ENCODE results near the gene IGFBP5.

DNA sequence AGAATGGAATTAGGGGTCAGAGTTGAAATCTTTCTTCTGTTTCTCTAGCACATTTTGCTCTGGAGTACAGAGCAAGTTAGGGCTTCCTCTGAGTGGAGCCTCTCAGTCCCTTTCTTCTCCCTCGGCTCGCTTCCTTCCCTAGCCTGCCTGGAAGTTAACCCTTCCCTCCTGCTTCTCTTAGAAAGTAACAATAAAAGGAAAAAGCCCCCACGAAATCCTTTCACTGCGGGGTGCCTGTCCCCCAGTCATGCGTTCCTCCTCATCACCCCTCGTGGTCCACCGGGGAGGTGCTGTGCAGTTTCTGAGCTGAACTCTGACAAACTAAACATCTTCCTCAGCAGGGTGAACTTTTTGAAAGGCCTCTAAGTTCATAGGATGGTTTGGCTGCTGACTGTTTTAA lies 60.2 kb downstream of the IGFBP5 start:
- TF ChIP-seq RARB (CRISPR knock-in tag; IDR thresholded peaks at IDR 0.05) (no peak), ARNTL (CRISPR knock-in tag; IDR thresholded peaks at IDR 0.05; ENCODE audit: borderline replicate concordance, low read depth) (no peak), ZNF8 (CRISPR knock-in tag; IDR thresholded peaks at IDR 0.05) (no peak)
- TF ChIP-seq, protein P1, sequence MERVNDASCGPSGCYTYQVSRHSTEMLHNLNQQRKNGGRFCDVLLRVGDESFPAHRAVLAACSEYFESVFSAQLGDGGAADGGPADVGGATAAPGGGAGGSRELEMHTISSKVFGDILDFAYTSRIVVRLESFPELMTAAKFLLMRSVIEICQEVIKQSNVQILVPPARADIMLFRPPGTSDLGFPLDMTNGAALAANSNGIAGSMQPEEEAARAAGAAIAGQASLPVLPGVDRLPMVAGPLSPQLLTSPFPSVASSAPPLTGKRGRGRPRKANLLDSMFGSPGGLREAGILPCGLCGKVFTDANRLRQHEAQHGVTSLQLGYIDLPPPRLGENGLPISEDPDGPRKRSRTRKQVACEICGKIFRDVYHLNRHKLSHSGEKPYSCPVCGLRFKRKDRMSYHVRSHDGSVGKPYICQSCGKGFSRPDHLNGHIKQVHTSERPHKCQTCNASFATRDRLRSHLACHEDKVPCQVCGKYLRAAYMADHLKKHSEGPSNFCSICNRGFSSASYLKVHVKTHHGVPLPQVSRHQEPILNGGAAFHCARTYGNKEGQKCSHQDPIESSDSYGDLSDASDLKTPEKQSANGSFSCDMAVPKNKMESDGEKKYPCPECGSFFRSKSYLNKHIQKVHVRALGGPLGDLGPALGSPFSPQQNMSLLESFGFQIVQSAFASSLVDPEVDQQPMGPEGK (CRISPR knock-in tag; IDR thresholded peaks at IDR 0.05; ENCODE audit: borderline replicate concordance), result no peak
